PC-3 (cell line): ENCODE data around the gene SMPD3. TPM values are rescaled to one million over a fixed set of nuclear protein-coding genes. Genes with fewer than 3 reads are reported as not detected.
A peak's percentile ranks its signal among the peaks of the same experiment; 100 is the strongest.

Experiments
- ATAC-seq: fragments of 200-7000 bp; cut with Tn5 transposase; 2 replicates; pipeline ENCODE4 v1.9.1; 2020; ENCODE audit warnings: mild to moderate bottlenecking, moderate library complexity
- BruUV-seq: library from RNA; stranded (reverse); fragments of 400-500 nt; replicated peaks from 2 replicates; lab custom pipeline; 2021; lab: Mats Ljungman, UMichigan
- CTCF ChIA-PET: fragments of 300-600 bp; sonication (Branson Sonifier 250); formaldehyde crosslinking; loops from one replicate; lab custom pipeline; 2022; ENCODE audit warnings: antibody characterized with exemption; lab: Charles Lee
- POLR2A ChIA-PET: fragments of 300-600 bp; sonication (Branson Sonifier 250); formaldehyde crosslinking; loops from one replicate; lab custom pipeline; 2022; ENCODE audit warnings: antibody characterized with exemption; ENCODE audit not compliant: unreplicated experiment; lab: Charles Lee
- DNase-seq: peaks from one replicate; pipeline ENCODE4 v3.0.0-alpha.2; 2015
- H2AFZ ChIP-seq: fragments of 300-600 bp; sonication (generic); 2 replicates; pipeline ENCODE4 v1.6.0; 2016; ENCODE audit warnings: antibody characterized with exemption, low read length
- H3F3A ChIP-seq: fragments of 300-600 bp; sonication (generic); one replicate; pipeline ENCODE4 v1.6.0; 2017; ENCODE audit warnings: antibody characterized with exemption, low read length, control low read depth, mild to moderate bottlenecking; ENCODE audit not compliant: unreplicated experiment
- H3K27ac ChIP-seq: fragments of 300-600 bp; sonication (generic); 2 replicates; pipeline ENCODE4 v1.5.1; 2016; ENCODE audit warnings: mild to moderate bottlenecking, low read length
- H3K27me3 ChIP-seq: fragments of 300-600 bp; sonication (generic); 2 replicates; pipeline ENCODE4 v1.6.1; 2016; ENCODE audit warnings: low read length, mixed read lengths
- H3K36me3 ChIP-seq: fragments of 300-600 bp; sonication (generic); 2 replicates; pipeline ENCODE4 v1.6.1; 2016; ENCODE audit warnings: low read depth, mixed run types, low read length, mixed read lengths
- H3K4me1 ChIP-seq: fragments of 300-600 bp; sonication (generic); 2 replicates; pipeline ENCODE4 v1.5.1; 2016; ENCODE audit warnings: low read length; ENCODE audit not compliant: insufficient read depth
- H3K4me2 ChIP-seq: fragments of 300-600 bp; sonication (generic); 2 replicates; pipeline ENCODE4 v1.6.0; 2016; ENCODE audit warnings: low read length
- H3K4me3 ChIP-seq: fragments of 300-600 bp; sonication (generic); 2 replicates; pipeline ENCODE4 v1.5.1; 2016; ENCODE audit warnings: mild to moderate bottlenecking, low read length, mixed read lengths
- H3K79me2 ChIP-seq: fragments of 300-600 bp; sonication (generic); 2 replicates; pipeline ENCODE4 v1.6.1; 2017; ENCODE audit warnings: low read length, mixed read lengths
- H3K9ac ChIP-seq: fragments of 300-600 bp; sonication (generic); 2 replicates; pipeline ENCODE4 v1.6.0; 2016; ENCODE audit warnings: mild to moderate bottlenecking, low read length
- H3K9me2 ChIP-seq: fragments of 300-600 bp; sonication (generic); replicated peaks from 2 replicates; pipeline ENCODE4 v1.6.1; 2016; ENCODE audit warnings: mixed run types, low read length, mixed read lengths
- H3K9me3 ChIP-seq: fragments of 300-600 bp; sonication (generic); 2 replicates; pipeline ENCODE4 v1.6.1; 2016; ENCODE audit warnings: low read length, mixed read lengths
- H4K20me1 ChIP-seq: fragments of 300-600 bp; sonication (generic); 2 replicates; pipeline ENCODE4 v1.6.1; 2016; ENCODE audit warnings: low read length, mixed read lengths
- CTCF ChIP-seq: fragments of 300-600 bp; sonication (generic); conservative IDR thresholded peaks from 2 replicates; pipeline ENCODE4 v1.5.1; 2017; ENCODE audit warnings: antibody characterized with exemption, low read depth, mild to moderate bottlenecking, low read length
- EZH2 ChIP-seq: fragments of 300-600 bp; sonication (generic); IDR thresholded peaks from one replicate; pipeline ENCODE4 v1.6.1; 2017; ENCODE audit warnings: antibody characterized with exemption, mild to moderate bottlenecking, low read length; ENCODE audit not compliant: unreplicated experiment
- EZH2phosphoT487 ChIP-seq: fragments of 300-600 bp; sonication (generic); IDR thresholded peaks from 2 replicates; pipeline ENCODE4 v1.6.1; 2018; ENCODE audit warnings: mild to moderate bottlenecking, antibody characterized with exemption, low read length, borderline replicate concordance
- intact Hi-C: fragments of 100-400 bp; cut with micrococcal nuclease; formaldehyde crosslinking; loops from 2 replicates; pipeline ENCODE4 v1.9.0; 2023
- total RNA-seq: library from RNA; depleted of rRNA; stranded (reverse); fragments of >200 nt; gene quantifications from 2 replicates; pipeline ENCODE4 v1.2.3, GENCODE V29; 2014

Gene SMPD3
- total RNA-seq, 1 experiment from 2014 or later, result not detected

- ATAC-seq, result no peak
- no peak overlapping the region for H3K27ac ChIP-seq
- no peaks in the 10 kb centered on the region for H3K9me2 ChIP-seq
- H3K9ac ChIP-seq, result no peak overlapping the region
- peaks cover 10% of the 10 kb centered on the region for H3K4me1 ChIP-seq
- H3K4me3 ChIP-seq, result no peak overlapping the region
- intact Hi-C loops, result no loop called here
- CTCF ChIA-PET, result no interaction called here
- no peaks in the 10 kb centered on the region for H3K36me3 ChIP-seq
- H3K27me3 ChIP-seq, result no peaks in the 10 kb centered on the region
- H3K79me2 ChIP-seq, result no peaks in the 10 kb centered on the region
- TF ChIP-seq EZH2phosphoT487 (no peak), CTCF (no peak), EZH2 (no peak)
- no peak for DNase-seq
- H4K20me1 ChIP-seq, result no peaks in the 10 kb centered on the region
- no peaks in the 10 kb centered on the region for H3F3A ChIP-seq
- no peak overlapping the region for H2AFZ ChIP-seq
- H3K4me2 ChIP-seq, result no peak overlapping the region
- no peaks in the 10 kb centered on the region for H3K9me3 ChIP-seq
- BruUV-seq, result no TSS peak
- POLR2A ChIA-PET, result no interaction called here
Measured at GRCh38 chr16:68478526-68479250, 30.4 kb upstream of the SMPD3 start.

GRCh38 chr16:68475071-68475470 is 26.8 kb upstream of the SMPD3 start:
- POLR2A ChIA-PET, result no interaction called here
- Histone ChIP-seq H3K79me2 (no peaks in the 10 kb centered on the region), H4K20me1 (no peaks in the 10 kb centered on the region), H3K9me2 (no peaks in the 10 kb centered on the region), H3K27ac (no peak overlapping the region), H3K9ac (no peak overlapping the region), H3K27me3 (no peaks in the 10 kb centered on the region), H3K4me2 (0 out of 2 replicates have a peak overlapping the region, but pooled peaks have one; percentile 22), H3K4me3 (no peak overlapping the region), H3F3A (no peaks in the 10 kb centered on the region), H3K36me3 (no peaks in the 10 kb centered on the region), H3K4me1 (peaks cover 14% of the 10 kb centered on the region), H2AFZ (no peak overlapping the region), H3K9me3 (no peaks in the 10 kb centered on the region)
- peak; percentile 56 for ATAC-seq
- peak; percentile 67 for DNase-seq
- BruUV-seq, result no TSS peak
- CTCF ChIA-PET, result no interaction called here
- intact Hi-C loops, result no loop called here
- no peak for TF ChIP-seq CTCF
- no peak for TF ChIP-seq EZH2
- no peak for TF ChIP-seq EZH2phosphoT487

- CTCF ChIA-PET, result no interaction called here
- BruUV-seq, result no TSS peak
Measured at GRCh38 chr16:68473358-68474070, 25.2 kb upstream of the SMPD3 start.

More at GRCh38 chr16:68473358-68474070, 25.2 kb upstream of the SMPD3 start:
- TF ChIP-seq EZH2phosphoT487 (no peak), CTCF (no peak), EZH2 (no peak)
- ATAC-seq, result no peak
- H4K20me1 ChIP-seq, result no peaks in the 10 kb centered on the region
- no peak for DNase-seq
- H3K79me2 ChIP-seq, result no peaks in the 10 kb centered on the region
- no peak overlapping the region for H3K4me3 ChIP-seq
- H3K36me3 ChIP-seq, result no peaks in the 10 kb centered on the region
- no peaks in the 10 kb centered on the region for H3K9me2 ChIP-seq
- no peak overlapping the region for H3K27ac ChIP-seq
- H3K9me3 ChIP-seq, result no peaks in the 10 kb centered on the region
- peaks cover 16% of the 10 kb centered on the region for H3K4me1 ChIP-seq
- H3K4me2 ChIP-seq, result no peak overlapping the region
- H3K27me3 ChIP-seq, result no peaks in the 10 kb centered on the region
- no peak overlapping the region for H3K9ac ChIP-seq
- H3F3A ChIP-seq, result no peaks in the 10 kb centered on the region
- intact Hi-C loops, result no loop called here
- no peak overlapping the region for H2AFZ ChIP-seq
- POLR2A ChIA-PET, result no interaction called here
